Activated B cell treated with CpG ODN at 0.5 μM for 24 hours (primary cell): ENCODE results near the gene PPWD1. TPM values are rescaled to one million over a fixed set of nuclear protein-coding genes. Genes with fewer than 3 reads are reported as not detected.
"Not testable (repeated sequence)": the region's sequence is repeated elsewhere in the genome, so short reads cannot be mapped to it uniquely, and the experiment has no call there.

Experiments used
- ATAC-seq: fragments of 200-7000 bp; cut with Tn5 transposase; one replicate; pipeline ENCODE4 v1.10.0; 2021; ENCODE audit warnings: low read depth, mild to moderate bottlenecking, moderate library complexity
- CTCF ChIA-PET: fragments of 350-600 bp; sonication (Branson Sonifier 250); formaldehyde crosslinking; loops from one replicate; lab custom pipeline; 2021; ENCODE audit warnings: antibody characterized with exemption; lab: Charles Lee
- POLR2A ChIA-PET: fragments of 350-600 bp; sonication (Branson Sonifier 250); formaldehyde crosslinking; loops from one replicate; lab custom pipeline; 2021; ENCODE audit warnings: antibody characterized with exemption; lab: Charles Lee
- DNase-seq: peaks from one replicate; pipeline ENCODE4 v3.0.0; 2022
- H3K27ac Mint-ChIP-seq: one replicate; pipeline ENCODE4 v1.8.0; 2020; ENCODE audit warnings: mixed read lengths
- H3K27me3 Mint-ChIP-seq: one replicate; pipeline ENCODE4 v1.8.0; 2021; ENCODE audit warnings: mixed read lengths
- H3K36me3 Mint-ChIP-seq: one replicate; pipeline ENCODE4 v1.8.0; 2021; ENCODE audit warnings: low read depth, mixed read lengths
- H3K4me1 Mint-ChIP-seq: one replicate; pipeline ENCODE4 v1.8.0; 2021; ENCODE audit warnings: mixed read lengths
- H3K4me3 Mint-ChIP-seq: one replicate; pipeline ENCODE4 v1.8.0; 2020; ENCODE audit warnings: mild to moderate bottlenecking, mixed read lengths
- H3K9me3 Mint-ChIP-seq: one replicate; pipeline ENCODE4 v1.8.0; 2020; ENCODE audit warnings: mixed read lengths
- CTCF ChIP-seq: fragments of 200-600 bp; IDR thresholded peaks from one replicate; pipeline ENCODE4 v1.8.0; 2022; ENCODE audit warnings: antibody characterized with exemption, mild to moderate bottlenecking
- intact Hi-C: fragments of 100-400 bp; cut with micrococcal nuclease; formaldehyde crosslinking; loops from one replicate; pipeline ENCODE4 v1.15.1; 2024
- total RNA-seq: library from RNA; stranded (reverse); gene quantifications from 2 replicates; pipeline ENCODE4 v1.2.3, GENCODE V29; 2022

The PPWD1 gene
- total RNA-seq, 1 donor from 2014 or later: 69.7 TPM

GRCh38 chr5:65577141-65577540 lies 14.0 kb downstream of the PPWD1 start:
- intact Hi-C loops: no loop called here
- no peak for TF ChIP-seq CTCF
- no peak for ATAC-seq
- no peaks in the 10 kb centered on the region for H3K9me3 Mint-ChIP-seq
- H3K4me3 Mint-ChIP-seq: no peak overlapping the region
- peaks cover 74% of the 10 kb centered on the region for H3K36me3 Mint-ChIP-seq
- no peak overlapping the region for H3K27ac Mint-ChIP-seq
- CTCF ChIA-PET: no interaction called here
- no peaks in the 10 kb centered on the region for H3K4me1 Mint-ChIP-seq
- H3K27me3 Mint-ChIP-seq: no peaks in the 10 kb centered on the region
- POLR2A ChIA-PET: no interaction called here
- DNase-seq: no peak

GRCh38 chr5:65588694-65589093 lies 25.6 kb downstream of the PPWD1 start:
- Mint-ChIP-seq H3K4me3 (no peak overlapping the region), H3K4me1 (no peaks in the 10 kb centered on the region), H3K27ac (no peak overlapping the region), H3K36me3 (peaks cover 59% of the 10 kb centered on the region), H3K27me3 (no peaks in the 10 kb centered on the region), H3K9me3 (no peaks in the 10 kb centered on the region)
- CTCF ChIA-PET: no interaction called here
- TF ChIP-seq CTCF: no peak
- POLR2A ChIA-PET: no interaction called here
- intact Hi-C loops: loop anchor here (5.0 to 10.0 kb wide), 2 partner anchors 776 to 954 kb away; no protein-coding TSS in a partner anchor
- DNase-seq: no peak
- no peak for ATAC-seq

- intact Hi-C loops, H3K27ac Mint-ChIP-seq, H3K4me3 Mint-ChIP-seq, ATAC-seq, CTCF ChIA-PET, POLR2A ChIA-PET, H3K9me3 Mint-ChIP-seq, H3K27me3 Mint-ChIP-seq, DNase-seq: not testable (repeated sequence)
- peaks cover 12% of the 10 kb centered on the region for H3K4me1 Mint-ChIP-seq
- H3K36me3 Mint-ChIP-seq: peaks cover 87% of the 10 kb centered on the region
These were observed 38.7 kb downstream of the PPWD1 start for GRCh38 chr5:65601761-65602160.

GRCh38 chr5:65611524-65611923 lies 48.4 kb downstream of the PPWD1 start:
- Mint-ChIP-seq H3K4me1 (no peaks in the 10 kb centered on the region), H3K27me3 (no peaks in the 10 kb centered on the region), H3K36me3 (peaks cover 78% of the 10 kb centered on the region), H3K27ac (no peak overlapping the region), H3K4me3 (no peak overlapping the region), H3K9me3 (no peaks in the 10 kb centered on the region)
- ATAC-seq (no peak), DNase-seq (no peak)
- no peak for TF ChIP-seq CTCF
- ChIA-PET CTCF (no interaction called here), POLR2A (no interaction called here)
- intact Hi-C loops: no loop called here

- H3K4me1 Mint-ChIP-seq: no peaks in the 10 kb centered on the region
- ChIA-PET CTCF (no interaction called here), POLR2A (no interaction called here)
- DNase-seq (no peak), ATAC-seq (no peak)
- H3K9me3 Mint-ChIP-seq: no peaks in the 10 kb centered on the region
- no peaks in the 10 kb centered on the region for H3K27me3 Mint-ChIP-seq
- intact Hi-C loops: no loop called here
- H3K36me3 Mint-ChIP-seq: peaks cover 74% of the 10 kb centered on the region
- H3K4me3 Mint-ChIP-seq: no peak overlapping the region
- no peak for TF ChIP-seq CTCF
- no peak overlapping the region for H3K27ac Mint-ChIP-seq
These were observed 49.3 kb downstream of the PPWD1 start for GRCh38 chr5:65612298-65612907.
